ENCODE measurements around the gene ASB18. TPM values are rescaled to one million over a fixed set of nuclear protein-coding genes. Genes with fewer than 3 reads are reported as not detected.
A peak's percentile ranks its signal among the peaks of the same experiment; 100 is the strongest.

ASB18 gene
- total RNA-seq, 1 experiment from 2014 or later: not detected

DNA sequence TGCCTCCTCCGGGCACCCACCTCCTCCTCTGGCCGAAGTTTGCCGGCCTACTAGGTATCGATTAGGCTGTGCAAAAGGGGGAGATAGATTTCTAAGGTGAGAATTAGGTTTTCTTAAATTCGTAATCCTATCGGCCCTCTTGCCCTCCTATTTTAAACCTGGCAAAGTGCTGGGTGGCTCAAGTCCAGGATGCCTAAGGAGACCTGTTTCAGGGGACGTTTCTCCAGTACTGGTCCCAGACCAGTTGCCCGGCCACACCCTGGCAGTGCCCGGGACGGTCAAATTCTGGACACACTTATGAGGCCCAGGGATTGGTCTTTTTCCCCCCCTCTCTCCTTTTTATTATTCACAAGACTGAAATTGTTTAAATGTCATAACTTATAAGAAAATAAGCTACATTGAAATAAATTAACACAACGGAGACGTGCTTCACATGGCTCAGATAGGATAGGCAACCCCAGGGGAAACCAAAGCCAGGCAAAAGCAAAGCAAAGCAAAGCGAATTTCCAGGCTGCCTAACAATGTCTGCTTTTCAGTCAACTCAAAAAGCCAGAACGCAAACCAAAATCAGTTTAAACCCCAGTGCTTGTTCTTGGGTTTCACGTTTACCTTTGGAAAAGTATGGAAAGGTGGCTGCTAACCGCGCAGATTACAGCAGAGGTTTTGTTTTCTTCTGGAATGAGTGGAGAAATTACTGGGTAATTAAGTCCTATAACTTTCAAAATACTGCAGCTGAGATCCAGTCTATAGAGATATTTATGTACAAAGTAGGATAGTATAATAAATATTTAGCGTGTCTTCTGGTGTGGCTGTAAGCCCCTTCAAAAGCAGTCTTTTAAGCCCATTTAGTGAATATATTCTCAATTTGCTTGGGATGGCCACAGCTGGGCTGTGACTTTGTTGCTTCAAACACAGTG is 99.0 kb downstream of the ASB18 start (continued):
- TF ChIP-seq IRF2 (CRISPR knock-in tag; IDR thresholded peaks at IDR 0.05; ENCODE audit: borderline replicate concordance, low read depth): no peak
- no peak for TF ChIP-seq GABPB1 (CRISPR knock-in tag; IDR thresholded peaks at IDR 0.05)
- TF ChIP-seq SOX15 (CRISPR knock-in tag; IDR thresholded peaks at IDR 0.05): no peak
- TF ChIP-seq ZNF317 (CRISPR knock-in tag; IDR thresholded peaks at IDR 0.05; ENCODE audit: borderline replicate concordance, low read depth): no peak

DNA sequence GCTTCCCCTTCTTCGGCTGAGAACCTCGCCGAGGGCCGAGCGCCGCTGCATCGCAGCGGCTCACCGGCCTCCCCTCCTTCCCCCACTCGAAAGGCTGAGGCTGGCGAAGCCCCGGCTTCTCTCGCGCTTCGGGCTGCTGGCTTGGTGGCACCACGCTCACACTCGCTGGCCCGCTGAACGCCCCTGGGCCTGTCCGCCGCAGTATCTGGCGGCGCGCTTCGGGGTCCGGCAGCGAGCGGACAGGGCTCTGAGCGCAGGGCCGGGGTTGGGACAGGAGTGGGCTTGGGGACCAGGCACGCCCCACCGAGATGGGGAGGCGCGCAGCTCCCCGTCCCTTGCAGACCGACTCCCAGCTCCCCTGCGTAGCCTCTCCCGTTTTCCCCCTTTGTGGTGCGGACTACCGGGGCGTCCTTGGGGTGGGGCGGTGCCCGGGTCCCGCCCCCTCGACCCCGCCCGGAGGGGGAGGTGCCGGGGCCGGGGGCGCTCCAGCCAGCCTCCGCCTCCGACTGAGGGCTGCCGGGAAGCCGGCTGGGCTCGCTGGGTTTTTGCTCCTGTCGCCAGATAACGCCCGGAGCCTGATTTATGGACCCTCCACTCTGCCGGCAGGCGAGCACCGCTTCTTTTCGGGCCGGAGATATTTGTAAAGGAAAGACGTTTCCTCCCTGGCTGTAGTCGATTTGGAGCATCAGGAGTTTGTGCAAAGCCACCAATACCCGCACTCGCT is 99.8 kb downstream of the ASB18 start:
- CTCF ChIA-PET: interaction anchor here (0.5 to 1.0 kb wide), 3 partner anchors 13 to 904 kb away, joined by 3 read pairs; no protein-coding TSS in a partner anchor
- peak overlapping the region; percentile 45; the same call in 1 of the 2 replicates for H3K27ac Mint-ChIP-seq
- H3K4me3 Mint-ChIP-seq: peak overlapping the region; percentile 75
- peaks cover 7% of the 10 kb centered on the region for H3K36me3 Mint-ChIP-seq
- DNase-seq (ENCODE audit: low spot score): peak; percentile 69
- peaks cover 53% of the 10 kb centered on the region for H3K4me1 Mint-ChIP-seq
- POLR2A ChIA-PET: no interaction called here
- H3K27me3 Mint-ChIP-seq (ENCODE audit: low read depth): peaks cover 85% of the 10 kb centered on the region
- peak; percentile 16 for ATAC-seq
- no peaks in the 10 kb centered on the region for H3K9me3 Mint-ChIP-seq
- TF ChIP-seq ZNF121 (CRISPR knock-in tag; IDR thresholded peaks at IDR 0.05) (no peak), EMX1 (CRISPR knock-in tag; IDR thresholded peaks at IDR 0.05) (no peak), SOX15 (CRISPR knock-in tag; IDR thresholded peaks at IDR 0.05) (no peak), ZNF396 (CRISPR knock-in tag; IDR thresholded peaks at IDR 0.05; ENCODE audit: borderline replicate concordance) (no peak), GABPB1 (CRISPR knock-in tag; IDR thresholded peaks at IDR 0.05) (no peak), NFATC4 (CRISPR knock-in tag; IDR thresholded peaks at IDR 0.05) (no peak), ZNF423 (CRISPR knock-in tag; IDR thresholded peaks at IDR 0.05) (no peak), JAZF1 (CRISPR knock-in tag; IDR thresholded peaks at IDR 0.05) (no peak), ATF1 (CRISPR knock-in tag; IDR thresholded peaks at IDR 0.05) (no peak), PRRX2 (CRISPR knock-in tag; IDR thresholded peaks at IDR 0.05) (no peak)
- TF ChIP-seq, protein P1, sequence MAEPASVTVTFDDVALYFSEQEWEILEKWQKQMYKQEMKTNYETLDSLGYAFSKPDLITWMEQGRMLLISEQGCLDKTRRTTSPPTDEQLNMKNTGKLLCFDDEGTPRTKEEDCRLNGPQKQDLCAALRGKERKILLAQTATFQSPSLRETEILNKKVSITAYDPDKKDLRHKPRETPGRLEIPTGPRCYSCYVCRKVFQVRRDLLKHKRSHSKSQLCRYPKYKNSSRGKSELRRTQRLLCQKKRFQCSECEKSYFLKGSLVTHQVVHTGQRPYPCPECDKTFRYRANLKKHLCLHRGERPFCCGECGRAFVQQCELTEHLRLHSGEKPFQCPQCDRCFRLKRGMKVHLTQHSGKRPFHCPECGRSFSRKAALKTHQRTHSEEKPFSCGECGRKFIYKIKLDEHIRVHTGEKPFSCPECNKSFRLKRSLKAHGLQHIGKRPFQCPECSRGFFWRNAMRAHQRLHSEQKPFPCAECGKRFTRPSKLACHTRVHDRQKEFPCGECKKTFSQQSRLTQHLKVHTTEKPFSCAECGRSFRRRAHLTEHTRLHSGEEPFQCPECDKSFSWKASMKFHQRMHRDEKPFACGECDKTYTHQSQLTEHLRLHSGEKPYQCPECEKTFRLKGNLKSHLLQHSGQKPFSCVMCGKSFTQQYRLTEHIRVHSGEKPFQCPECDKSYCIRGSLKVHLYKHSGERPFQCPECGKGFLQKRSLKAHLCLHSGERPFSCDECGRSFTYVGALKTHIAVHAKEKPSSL (CRISPR knock-in tag; conservative IDR thresholded peaks at IDR 0.05): no peak
- TF ChIP-seq, protein P2, sequence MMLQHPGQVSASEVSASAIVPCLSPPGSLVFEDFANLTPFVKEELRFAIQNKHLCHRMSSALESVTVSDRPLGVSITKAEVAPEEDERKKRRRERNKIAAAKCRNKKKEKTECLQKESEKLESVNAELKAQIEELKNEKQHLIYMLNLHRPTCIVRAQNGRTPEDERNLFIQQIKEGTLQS (CRISPR knock-in tag; conservative IDR thresholded peaks at IDR 0.05): no peak
- TF ChIP-seq, protein P3, sequence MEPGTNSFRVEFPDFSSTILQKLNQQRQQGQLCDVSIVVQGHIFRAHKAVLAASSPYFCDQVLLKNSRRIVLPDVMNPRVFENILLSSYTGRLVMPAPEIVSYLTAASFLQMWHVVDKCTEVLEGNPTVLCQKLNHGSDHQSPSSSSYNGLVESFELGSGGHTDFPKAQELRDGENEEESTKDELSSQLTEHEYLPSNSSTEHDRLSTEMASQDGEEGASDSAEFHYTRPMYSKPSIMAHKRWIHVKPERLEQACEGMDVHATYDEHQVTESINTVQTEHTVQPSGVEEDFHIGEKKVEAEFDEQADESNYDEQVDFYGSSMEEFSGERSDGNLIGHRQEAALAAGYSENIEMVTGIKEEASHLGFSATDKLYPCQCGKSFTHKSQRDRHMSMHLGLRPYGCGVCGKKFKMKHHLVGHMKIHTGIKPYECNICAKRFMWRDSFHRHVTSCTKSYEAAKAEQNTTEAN (CRISPR knock-in tag; IDR thresholded peaks at IDR 0.05): peak; percentile 63; the same call in 1 of the 2 replicates
- TF ChIP-seq, protein P4, sequence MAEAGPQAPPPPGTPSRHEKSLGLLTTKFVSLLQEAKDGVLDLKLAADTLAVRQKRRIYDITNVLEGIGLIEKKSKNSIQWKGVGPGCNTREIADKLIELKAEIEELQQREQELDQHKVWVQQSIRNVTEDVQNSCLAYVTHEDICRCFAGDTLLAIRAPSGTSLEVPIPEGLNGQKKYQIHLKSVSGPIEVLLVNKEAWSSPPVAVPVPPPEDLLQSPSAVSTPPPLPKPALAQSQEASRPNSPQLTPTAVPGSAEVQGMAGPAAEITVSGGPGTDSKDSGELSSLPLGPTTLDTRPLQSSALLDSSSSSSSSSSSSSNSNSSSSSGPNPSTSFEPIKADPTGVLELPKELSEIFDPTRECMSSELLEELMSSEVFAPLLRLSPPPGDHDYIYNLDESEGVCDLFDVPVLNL (CRISPR knock-in tag; IDR thresholded peaks at IDR 0.05; ENCODE audit: borderline replicate concordance, low read depth): no peak
- TF ChIP-seq, protein P5, sequence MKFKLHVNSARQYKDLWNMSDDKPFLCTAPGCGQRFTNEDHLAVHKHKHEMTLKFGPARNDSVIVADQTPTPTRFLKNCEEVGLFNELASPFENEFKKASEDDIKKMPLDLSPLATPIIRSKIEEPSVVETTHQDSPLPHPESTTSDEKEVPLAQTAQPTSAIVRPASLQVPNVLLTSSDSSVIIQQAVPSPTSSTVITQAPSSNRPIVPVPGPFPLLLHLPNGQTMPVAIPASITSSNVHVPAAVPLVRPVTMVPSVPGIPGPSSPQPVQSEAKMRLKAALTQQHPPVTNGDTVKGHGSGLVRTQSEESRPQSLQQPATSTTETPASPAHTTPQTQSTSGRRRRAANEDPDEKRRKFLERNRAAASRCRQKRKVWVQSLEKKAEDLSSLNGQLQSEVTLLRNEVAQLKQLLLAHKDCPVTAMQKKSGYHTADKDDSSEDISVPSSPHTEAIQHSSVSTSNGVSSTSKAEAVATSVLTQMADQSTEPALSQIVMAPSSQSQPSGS (CRISPR knock-in tag; IDR thresholded peaks at IDR 0.05; ENCODE audit: borderline replicate concordance, low read depth): no peak
- TF ChIP-seq, protein P6, sequence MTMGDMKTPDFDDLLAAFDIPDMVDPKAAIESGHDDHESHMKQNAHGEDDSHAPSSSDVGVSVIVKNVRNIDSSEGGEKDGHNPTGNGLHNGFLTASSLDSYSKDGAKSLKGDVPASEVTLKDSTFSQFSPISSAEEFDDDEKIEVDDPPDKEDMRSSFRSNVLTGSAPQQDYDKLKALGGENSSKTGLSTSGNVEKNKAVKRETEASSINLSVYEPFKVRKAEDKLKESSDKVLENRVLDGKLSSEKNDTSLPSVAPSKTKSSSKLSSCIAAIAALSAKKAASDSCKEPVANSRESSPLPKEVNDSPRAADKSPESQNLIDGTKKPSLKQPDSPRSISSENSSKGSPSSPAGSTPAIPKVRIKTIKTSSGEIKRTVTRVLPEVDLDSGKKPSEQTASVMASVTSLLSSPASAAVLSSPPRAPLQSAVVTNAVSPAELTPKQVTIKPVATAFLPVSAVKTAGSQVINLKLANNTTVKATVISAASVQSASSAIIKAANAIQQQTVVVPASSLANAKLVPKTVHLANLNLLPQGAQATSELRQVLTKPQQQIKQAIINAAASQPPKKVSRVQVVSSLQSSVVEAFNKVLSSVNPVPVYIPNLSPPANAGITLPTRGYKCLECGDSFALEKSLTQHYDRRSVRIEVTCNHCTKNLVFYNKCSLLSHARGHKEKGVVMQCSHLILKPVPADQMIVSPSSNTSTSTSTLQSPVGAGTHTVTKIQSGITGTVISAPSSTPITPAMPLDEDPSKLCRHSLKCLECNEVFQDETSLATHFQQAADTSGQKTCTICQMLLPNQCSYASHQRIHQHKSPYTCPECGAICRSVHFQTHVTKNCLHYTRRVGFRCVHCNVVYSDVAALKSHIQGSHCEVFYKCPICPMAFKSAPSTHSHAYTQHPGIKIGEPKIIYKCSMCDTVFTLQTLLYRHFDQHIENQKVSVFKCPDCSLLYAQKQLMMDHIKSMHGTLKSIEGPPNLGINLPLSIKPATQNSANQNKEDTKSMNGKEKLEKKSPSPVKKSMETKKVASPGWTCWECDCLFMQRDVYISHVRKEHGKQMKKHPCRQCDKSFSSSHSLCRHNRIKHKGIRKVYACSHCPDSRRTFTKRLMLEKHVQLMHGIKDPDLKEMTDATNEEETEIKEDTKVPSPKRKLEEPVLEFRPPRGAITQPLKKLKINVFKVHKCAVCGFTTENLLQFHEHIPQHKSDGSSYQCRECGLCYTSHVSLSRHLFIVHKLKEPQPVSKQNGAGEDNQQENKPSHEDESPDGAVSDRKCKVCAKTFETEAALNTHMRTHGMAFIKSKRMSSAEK (CRISPR knock-in tag; IDR thresholded peaks at IDR 0.05; ENCODE audit: borderline replicate concordance): no peak

Data from WTC11 (cell line).